Vagina (tissue), 2 donors: ENCODE data around the gene SCFD2.

Experiments used
- POLR2A ChIP-seq, 2 donors: fragments of 450-650 bp; IDR thresholded peaks; one replicate each; pipeline ENCODE4 v1.6.1; 2017; ENCODE audit warnings: antibody characterized with exemption in 2 of 2, mild to moderate bottlenecking in 2 of 2, moderate library complexity in 2 of 2
- TF ChIP-seq, protein P1 (sequence below), 3 experiments: fragments of 450-650 bp in 2 of 3; fragments of 200-600 bp in 1 of 3; sonication (generic) in 1 of 3; IDR thresholded peaks; one replicate each; pipeline ENCODE4 v1.5.1; 2017 to 2019; ENCODE audit warnings: antibody characterized with exemption in 3 of 3, mild to moderate bottlenecking in 2 of 3, moderate library complexity in 2 of 3

GRCh38 chr4:52982255-52982945, 383.5 kb downstream of the SCFD2 start:
- TF ChIP-seq POLR2A (IDR thresholded peaks at IDR 0.05) = no peak
- TF ChIP-seq, protein P1, sequence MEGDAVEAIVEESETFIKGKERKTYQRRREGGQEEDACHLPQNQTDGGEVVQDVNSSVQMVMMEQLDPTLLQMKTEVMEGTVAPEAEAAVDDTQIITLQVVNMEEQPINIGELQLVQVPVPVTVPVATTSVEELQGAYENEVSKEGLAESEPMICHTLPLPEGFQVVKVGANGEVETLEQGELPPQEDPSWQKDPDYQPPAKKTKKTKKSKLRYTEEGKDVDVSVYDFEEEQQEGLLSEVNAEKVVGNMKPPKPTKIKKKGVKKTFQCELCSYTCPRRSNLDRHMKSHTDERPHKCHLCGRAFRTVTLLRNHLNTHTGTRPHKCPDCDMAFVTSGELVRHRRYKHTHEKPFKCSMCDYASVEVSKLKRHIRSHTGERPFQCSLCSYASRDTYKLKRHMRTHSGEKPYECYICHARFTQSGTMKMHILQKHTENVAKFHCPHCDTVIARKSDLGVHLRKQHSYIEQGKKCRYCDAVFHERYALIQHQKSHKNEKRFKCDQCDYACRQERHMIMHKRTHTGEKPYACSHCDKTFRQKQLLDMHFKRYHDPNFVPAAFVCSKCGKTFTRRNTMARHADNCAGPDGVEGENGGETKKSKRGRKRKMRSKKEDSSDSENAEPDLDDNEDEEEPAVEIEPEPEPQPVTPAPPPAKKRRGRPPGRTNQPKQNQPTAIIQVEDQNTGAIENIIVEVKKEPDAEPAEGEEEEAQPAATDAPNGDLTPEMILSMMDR (IDR thresholded peaks at IDR 0.05) = peak; percentile 12 to 65 (median 57)
